Measurements from ENCODE around the gene CCDC112. TPM values are rescaled to one million over a fixed set of nuclear protein-coding genes. Genes with fewer than 3 reads are reported as not detected.
A peak's percentile ranks its signal among the peaks of the same experiment; 100 is the strongest.

The CCDC112 gene, protein sequence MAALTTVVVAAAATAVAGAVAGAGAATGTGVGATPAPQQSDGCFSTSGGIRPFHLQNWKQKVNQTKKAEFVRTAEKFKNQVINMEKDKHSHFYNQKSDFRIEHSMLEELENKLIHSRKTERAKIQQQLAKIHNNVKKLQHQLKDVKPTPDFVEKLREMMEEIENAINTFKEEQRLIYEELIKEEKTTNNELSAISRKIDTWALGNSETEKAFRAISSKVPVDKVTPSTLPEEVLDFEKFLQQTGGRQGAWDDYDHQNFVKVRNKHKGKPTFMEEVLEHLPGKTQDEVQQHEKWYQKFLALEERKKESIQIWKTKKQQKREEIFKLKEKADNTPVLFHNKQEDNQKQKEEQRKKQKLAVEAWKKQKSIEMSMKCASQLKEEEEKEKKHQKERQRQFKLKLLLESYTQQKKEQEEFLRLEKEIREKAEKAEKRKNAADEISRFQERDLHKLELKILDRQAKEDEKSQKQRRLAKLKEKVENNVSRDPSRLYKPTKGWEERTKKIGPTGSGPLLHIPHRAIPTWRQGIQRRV
- polyA plus RNA-seq: 1 to 10 TPM; 3.2 to 4.6 (median 3.7) TPM

GRCh38 chr5:115296124-115297022 lies at the start of gene CCDC112:
CCDC112 (minus strand) TSS chr5:115296654; CDS start chr5:115296543, 111 bp downstream.
- Mint-ChIP-seq H3K4me3 (peak within 1 kb of the TSS; percentile 79 to 92 (median 87)), H3K4me1 (peaks cover 13 to 23% of the 10 kb centered on the region in 2 donors), H3K36me3 (peaks cover 4 to 9% (median 5%) of the 10 kb centered on the region in 3 donors), H3K27ac (peak within 1 kb of the TSS; percentile 9 to 92 (median 70)), H3K27me3 (ENCODE audit: low read depth in 3 of 3) (peaks cover 5 to 10% (median 6%) of the 10 kb centered on the region in 3 donors), H3K9me3 (peaks cover 7 to 10% (median 8%) of the 10 kb centered on the region in 6 donors)
- peak; percentile 59 to 64 (median 63) for DNase-seq

DNA sequence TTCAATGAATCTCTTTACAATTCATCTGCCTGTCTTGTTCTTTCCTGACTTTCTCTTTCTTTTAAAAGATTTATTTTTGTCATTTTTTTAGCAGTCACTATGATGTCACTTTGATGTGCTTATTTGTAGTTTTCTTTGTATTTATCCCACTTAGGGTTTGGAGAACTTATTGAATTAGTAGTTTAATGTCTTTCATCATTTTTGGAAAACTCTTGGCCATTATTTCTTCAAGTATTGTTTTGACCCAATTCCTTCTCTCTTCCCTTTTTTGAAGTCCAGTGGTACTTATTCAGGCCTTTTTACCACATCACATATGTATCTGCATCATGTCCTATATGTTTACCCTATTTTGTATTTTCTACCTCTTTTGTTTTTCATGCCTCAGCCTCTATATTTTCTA lies 48.9 kb upstream of the CCDC112 start:
- H3K4me1 Mint-ChIP-seq: no peaks in the 10 kb centered on the region
- no peak for DNase-seq
- peaks cover 0 to 2% (median 0%) of the 10 kb centered on the region in 3 donors for H3K27me3 Mint-ChIP-seq (ENCODE audit: low read depth in 3 of 3)
- H3K27ac Mint-ChIP-seq: no peak overlapping the region
- H3K4me3 Mint-ChIP-seq: no peak overlapping the region
- H3K36me3 Mint-ChIP-seq: no peaks in the 10 kb centered on the region
- H3K9me3 Mint-ChIP-seq: peaks cover 0 to 1% (median 0%) of the 10 kb centered on the region in 6 donors

GRCh38 chr5:115343855-115344254 lies 47.4 kb upstream of the CCDC112 start:
- no peaks in the 10 kb centered on the region for H3K36me3 Mint-ChIP-seq

DNA sequence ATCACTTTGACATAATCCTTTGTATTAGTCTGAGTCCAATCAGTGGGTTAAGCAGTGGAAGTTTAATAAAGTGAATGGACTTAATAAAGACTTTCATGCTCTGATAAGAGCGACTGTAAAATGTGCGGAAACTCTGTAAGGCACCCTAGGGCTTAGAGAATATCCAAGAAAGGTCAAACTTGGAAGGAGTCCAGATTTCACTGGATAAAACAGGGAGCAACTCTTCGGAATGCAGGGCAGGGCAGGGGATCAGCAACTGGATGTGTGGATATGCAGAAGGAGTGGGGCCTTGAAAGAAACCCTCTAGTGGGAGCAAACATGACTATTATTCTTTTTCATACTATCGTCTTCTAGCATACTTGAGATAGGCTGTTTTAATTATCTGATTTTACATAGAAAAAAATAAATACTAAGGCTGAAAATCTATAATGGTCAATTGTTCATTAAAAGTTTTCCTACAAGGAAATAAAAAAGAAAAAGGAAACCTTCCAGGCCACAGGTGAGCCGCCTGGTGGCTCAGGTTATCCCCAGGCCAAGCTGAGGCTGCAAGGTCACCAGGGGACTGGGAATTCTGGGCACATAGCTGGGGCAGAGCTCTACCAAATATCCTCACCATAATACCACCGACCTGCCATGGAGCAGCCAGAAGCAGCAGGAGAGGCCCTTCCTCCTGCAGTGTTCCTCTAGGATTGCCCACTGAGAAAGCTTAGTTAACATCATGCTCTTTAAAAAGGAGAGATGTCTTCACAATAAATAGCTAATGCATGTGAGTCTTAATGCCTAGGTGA lies 46.3 kb upstream of the CCDC112 start:
- Mint-ChIP-seq H3K36me3 (no peaks in the 10 kb centered on the region), H3K27me3 (ENCODE audit: low read depth in 3 of 3) (peaks cover 0 to 2% (median 0%) of the 10 kb centered on the region in 3 donors), H3K4me3 (no peak overlapping the region), H3K27ac (no peak overlapping the region), H3K4me1 (no peaks in the 10 kb centered on the region), H3K9me3 (peaks cover 0 to 1% (median 0%) of the 10 kb centered on the region in 6 donors)
- no peak for DNase-seq

More at GRCh38 chr5:115343855-115344254, 47.4 kb upstream of the CCDC112 start:
- Mint-ChIP-seq H3K27ac (no peak overlapping the region), H3K4me3 (no peak overlapping the region), H3K4me1 (no peaks in the 10 kb centered on the region), H3K27me3 (ENCODE audit: low read depth in 3 of 3) (peaks cover 0 to 2% (median 0%) of the 10 kb centered on the region in 3 donors), H3K9me3 (peaks cover 0 to 1% (median 0%) of the 10 kb centered on the region in 6 donors)
- DNase-seq: no peak

DNA sequence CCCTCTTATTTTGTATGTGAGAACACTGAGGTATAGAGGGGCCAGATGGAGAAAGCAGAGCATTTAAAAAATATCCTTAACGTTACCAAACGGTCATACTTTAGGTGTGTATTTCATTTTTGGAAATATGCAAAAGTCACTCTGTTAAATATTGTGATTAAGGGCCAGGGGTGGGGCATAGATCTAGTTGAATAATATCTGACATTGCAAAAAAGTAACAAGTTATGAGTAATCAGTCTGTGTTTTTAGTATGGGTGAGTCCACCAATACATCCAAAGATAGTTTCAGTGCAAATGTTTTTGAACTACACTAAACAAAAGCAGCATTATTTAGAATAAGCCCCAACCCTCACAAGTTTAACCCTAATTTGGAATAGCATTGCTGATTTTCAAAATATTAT lies 45.3 kb upstream of the CCDC112 start:
- no peak for DNase-seq
- peaks cover 0 to 2% (median 0%) of the 10 kb centered on the region in 3 donors for H3K27me3 Mint-ChIP-seq (ENCODE audit: low read depth in 3 of 3)
- H3K4me1 Mint-ChIP-seq: no peaks in the 10 kb centered on the region
- H3K36me3 Mint-ChIP-seq: no peaks in the 10 kb centered on the region
- peaks cover 0 to 1% (median 0%) of the 10 kb centered on the region in 6 donors for H3K9me3 Mint-ChIP-seq
- no peak overlapping the region for H3K4me3 Mint-ChIP-seq
- no peak overlapping the region for H3K27ac Mint-ChIP-seq

GRCh38 chr5:115338851-115339250 lies 42.4 kb upstream of the CCDC112 start:
- peaks cover 0 to 1% (median 0%) of the 10 kb centered on the region in 6 donors for H3K9me3 Mint-ChIP-seq
- peaks cover 0 to 3% (median 0%) of the 10 kb centered on the region in 3 donors for H3K27me3 Mint-ChIP-seq (ENCODE audit: low read depth in 3 of 3)
- DNase-seq: no peak
- no peak overlapping the region for H3K4me3 Mint-ChIP-seq
- no peaks in the 10 kb centered on the region for H3K36me3 Mint-ChIP-seq
- no peaks in the 10 kb centered on the region for H3K4me1 Mint-ChIP-seq
- H3K27ac Mint-ChIP-seq: no peak overlapping the region

DNA sequence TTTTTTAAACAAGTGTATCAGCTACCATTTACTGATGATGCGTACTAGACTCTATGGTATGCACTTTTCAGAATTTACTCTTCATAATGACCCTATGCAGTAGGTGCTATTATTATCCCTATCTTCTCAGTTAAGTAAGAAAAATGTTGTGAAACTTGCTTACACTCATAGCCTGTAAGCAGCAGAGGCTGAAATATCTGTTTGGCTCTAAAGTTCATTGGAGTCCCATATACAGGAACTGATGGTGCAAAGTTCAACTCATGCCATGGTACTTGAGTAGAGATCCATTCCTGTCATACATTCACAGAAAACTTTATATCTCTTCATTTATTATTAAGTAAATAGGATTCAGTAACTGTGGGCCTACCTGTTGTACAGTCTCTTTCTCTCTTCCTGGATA lies 41.4 kb upstream of the CCDC112 start:
- no peak for DNase-seq
- Mint-ChIP-seq H3K27me3 (ENCODE audit: low read depth in 3 of 3) (peaks cover 0 to 3% (median 0%) of the 10 kb centered on the region in 3 donors), H3K36me3 (peaks cover 0 to 3% (median 0%) of the 10 kb centered on the region in 3 donors), H3K9me3 (peaks cover 0 to 1% (median 0%) of the 10 kb centered on the region in 6 donors), H3K4me1 (no peaks in the 10 kb centered on the region), H3K4me3 (no peak overlapping the region), H3K27ac (no peak overlapping the region)

- Mint-ChIP-seq H3K27ac (no peak overlapping the region), H3K36me3 (peaks cover 0 to 4% (median 0%) of the 10 kb centered on the region in 3 donors), H3K4me3 (no peak overlapping the region), H3K27me3 (ENCODE audit: low read depth in 3 of 3) (peaks cover 0 to 3% (median 0%) of the 10 kb centered on the region in 3 donors), H3K4me1 (no peaks in the 10 kb centered on the region), H3K9me3 (no peaks in the 10 kb centered on the region)
- DNase-seq: no peak
Observed at GRCh38 chr5:115336964-115337363, 40.5 kb upstream of the CCDC112 start.

GRCh38 chr5:115336201-115336720 lies 39.8 kb upstream of the CCDC112 start:
- Mint-ChIP-seq H3K9me3 (no peaks in the 10 kb centered on the region), H3K27me3 (ENCODE audit: low read depth in 3 of 3) (peaks cover 0 to 3% (median 0%) of the 10 kb centered on the region in 3 donors), H3K4me1 (no peaks in the 10 kb centered on the region), H3K27ac (no peak overlapping the region), H3K4me3 (no peak overlapping the region), H3K36me3 (peaks cover 0 to 4% (median 0%) of the 10 kb centered on the region in 3 donors)
- DNase-seq: no peak

DNA sequence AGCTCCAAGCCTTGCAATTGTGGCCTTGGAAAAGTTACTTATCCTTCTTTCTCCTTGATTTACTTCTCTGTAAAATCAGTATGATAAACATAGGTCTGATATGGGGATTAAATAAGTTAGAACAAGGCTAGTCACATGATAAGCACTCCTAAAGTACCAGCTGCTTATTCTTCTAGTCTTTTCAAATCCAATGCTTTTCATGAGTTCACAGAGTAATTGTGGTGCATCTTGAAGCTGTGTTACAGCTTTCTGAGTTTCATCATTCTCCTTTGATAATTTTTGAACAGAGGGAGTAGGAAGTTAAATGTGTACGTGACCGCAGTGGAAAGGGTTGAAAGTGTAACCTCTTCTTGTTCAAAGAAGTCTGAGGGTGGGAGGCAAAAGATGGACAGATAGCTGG lies 38.8 kb upstream of the CCDC112 start:
- Mint-ChIP-seq H3K4me3 (no peak overlapping the region), H3K27ac (no peak overlapping the region), H3K9me3 (no peaks in the 10 kb centered on the region), H3K27me3 (ENCODE audit: low read depth in 3 of 3) (peaks cover 0 to 3% (median 0%) of the 10 kb centered on the region in 3 donors), H3K4me1 (no peaks in the 10 kb centered on the region), H3K36me3 (peaks cover 0 to 4% (median 0%) of the 10 kb centered on the region in 3 donors)
- no peak for DNase-seq

DNA sequence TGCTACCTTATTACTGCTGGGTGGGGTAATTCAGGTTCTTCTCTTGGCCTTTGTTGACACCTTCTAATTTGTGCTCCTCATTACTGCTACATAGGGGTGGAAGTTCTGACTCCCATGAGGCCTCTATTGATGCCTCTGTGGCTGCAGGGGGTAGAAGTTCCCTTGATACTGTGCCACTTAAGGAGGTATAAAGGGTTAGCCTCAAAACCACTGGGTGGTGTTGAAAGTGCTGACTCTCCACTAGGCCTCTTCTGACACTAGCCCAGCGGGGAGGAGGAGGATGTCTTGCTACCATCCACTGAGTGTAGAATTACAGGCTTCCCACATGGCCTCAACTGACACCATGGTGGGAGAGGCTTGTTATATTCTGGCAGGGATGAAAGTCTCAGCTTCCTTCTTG lies 36.7 kb upstream of the CCDC112 start:
- peak overlapping the region in 1 of 5 donors; percentile 5 for H3K4me3 Mint-ChIP-seq
- H3K27me3 Mint-ChIP-seq (ENCODE audit: low read depth in 3 of 3): peaks cover 0 to 3% (median 2%) of the 10 kb centered on the region in 3 donors
- no peaks in the 10 kb centered on the region for H3K4me1 Mint-ChIP-seq
- H3K9me3 Mint-ChIP-seq: no peaks in the 10 kb centered on the region
- H3K36me3 Mint-ChIP-seq: peaks cover 0 to 4% (median 0%) of the 10 kb centered on the region in 3 donors
- DNase-seq: peak in 1 of 3 donors; percentile 29
- peak overlapping the region in 2 of 6 donors; percentile 18 to 68 for H3K27ac Mint-ChIP-seq

GRCh38 chr5:115330830-115331229 lies 34.4 kb upstream of the CCDC112 start:
- no peaks in the 10 kb centered on the region for H3K4me1 Mint-ChIP-seq
- H3K4me3 Mint-ChIP-seq: no peak overlapping the region
- peaks cover 0 to 4% (median 0%) of the 10 kb centered on the region in 3 donors for H3K36me3 Mint-ChIP-seq
- peaks cover 0 to 5% (median 5%) of the 10 kb centered on the region in 3 donors for H3K27me3 Mint-ChIP-seq (ENCODE audit: low read depth in 3 of 3)
- no peak for DNase-seq
- H3K27ac Mint-ChIP-seq: no peak overlapping the region
- no peaks in the 10 kb centered on the region for H3K9me3 Mint-ChIP-seq
